Measurements from ENCODE around the gene IRX4. TPM values are rescaled to one million over a fixed set of nuclear protein-coding genes. Genes with fewer than 3 reads are reported as not detected.

IRX4 gene
- total and polyA plus RNA-seq, 9 of the 15 experiments (the other 6 are each of a cell fraction or from before 2014, with no cell fraction given): not detected

GRCh38 chr5:1889321-1890065, 6.8 kb upstream of the IRX4 start (continued):
- TF ChIP-seq FOXM1 (IDR thresholded peaks at IDR 0.05; ENCODE audit: low read depth) (no peak), FOXM1 (CRISPR knock-in tag; IDR thresholded peaks at IDR 0.05; ENCODE audit: low read depth) (no peak), TSC22D4 (tag; IDR thresholded peaks at IDR 0.05) (no peak), CHD7 (IDR thresholded peaks at IDR 0.05; ENCODE audit: low read depth, low read length) (no peak), KAT8 (IDR thresholded peaks at IDR 0.05; ENCODE audit: low read depth) (no peak)

All from K562 (cell line).